ACHN (cell line): ENCODE results near the gene BMP15.

Experiments
- DNase-seq: peaks from one replicate; pipeline ENCODE4 v3.0.0-alpha.2; 2015
- in situ Hi-C: cut with HindIII; loops from 2 replicates; pipeline ENCODE4 v1.10.0; 2017; ENCODE audit warnings: low sequenced_read_pairs, low pct_ligation_motif_present, low pct_unique_long_range_greater_than_20kb

BMP15 gene

DNA sequence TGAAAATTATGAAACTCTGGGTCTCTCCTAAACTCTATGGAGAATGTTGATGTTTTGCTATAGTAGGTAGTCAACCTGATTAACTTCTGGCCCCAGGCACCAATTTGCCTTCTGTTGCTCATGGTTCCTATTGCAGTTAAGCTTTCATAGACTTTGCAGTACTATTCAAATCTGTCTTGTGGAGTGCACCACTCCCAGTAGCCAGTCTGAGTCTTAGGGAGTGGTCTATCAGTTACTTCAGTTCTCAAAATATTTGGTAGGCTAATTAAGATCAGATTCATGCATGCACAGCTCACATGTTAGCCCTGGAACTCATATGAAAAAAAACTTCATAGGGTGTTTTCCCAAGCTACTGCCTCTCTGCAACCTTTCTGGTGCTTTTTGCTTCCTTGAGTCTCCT lies 53.3 kb downstream of the BMP15 start:
- no peak for DNase-seq
- in situ Hi-C loops, result no loop called here
